ENCODE results near the gene COL4A1.

COL4A1 gene

DNA sequence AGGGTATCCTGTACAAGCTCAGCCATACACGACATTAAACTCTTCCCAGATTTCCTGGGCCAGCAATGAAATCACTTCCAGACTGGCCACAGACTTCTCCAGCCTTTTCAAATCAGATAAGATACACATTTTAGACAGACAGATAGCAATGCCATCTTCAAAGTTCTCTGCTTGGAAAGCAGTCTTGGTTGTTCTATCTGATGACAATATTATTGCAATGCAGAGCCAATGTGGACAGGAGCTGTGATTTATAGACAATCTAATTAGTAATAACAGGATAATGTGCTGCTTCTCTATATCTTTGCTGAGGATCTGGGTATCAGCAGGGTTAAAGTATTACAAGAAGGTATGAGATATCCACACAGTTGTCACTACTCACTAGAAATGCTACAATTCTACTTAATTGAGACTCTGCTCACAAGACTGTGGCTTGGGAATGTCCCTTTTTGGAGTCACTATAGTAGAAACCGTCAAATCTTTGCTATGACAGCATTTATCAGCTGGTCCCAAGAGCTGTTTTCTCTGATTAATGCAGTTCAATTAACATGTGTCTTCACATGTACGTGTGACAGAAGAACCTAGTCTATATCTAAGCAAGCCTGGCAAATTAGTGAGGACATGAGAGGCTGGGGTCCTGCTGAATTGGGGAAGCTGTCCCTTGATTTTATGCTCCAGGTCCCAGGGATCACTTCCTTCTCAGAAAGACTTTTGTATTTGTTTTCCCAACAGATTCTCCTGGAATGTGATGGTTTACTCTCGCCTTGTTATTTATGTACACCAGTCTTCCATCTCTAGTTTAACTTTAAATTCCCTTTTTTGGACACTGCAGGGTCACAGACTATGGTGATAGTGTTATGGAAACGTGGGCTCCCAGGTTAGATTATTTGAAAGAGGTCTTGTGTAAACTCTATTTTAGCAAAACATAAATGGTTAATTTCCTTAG lies 68.8 kb downstream of the COL4A1 start:
- no peak for TF ChIP-seq FOXP2 (optimal IDR thresholded peaks at IDR 0.05; ENCODE audit: borderline replicate concordance, extremely low read depth, extremely low read length, insufficient read depth)
- TF ChIP-seq TAF1 (IDR thresholded peaks at IDR 0.05; ENCODE audit: borderline replicate concordance, insufficient read depth, low read length) = no peak
- TF ChIP-seq POLR2AphosphoS5 (IDR thresholded peaks at IDR 0.05; ENCODE audit: low read depth, low read length) = no peak
- TF ChIP-seq, protein P1, sequence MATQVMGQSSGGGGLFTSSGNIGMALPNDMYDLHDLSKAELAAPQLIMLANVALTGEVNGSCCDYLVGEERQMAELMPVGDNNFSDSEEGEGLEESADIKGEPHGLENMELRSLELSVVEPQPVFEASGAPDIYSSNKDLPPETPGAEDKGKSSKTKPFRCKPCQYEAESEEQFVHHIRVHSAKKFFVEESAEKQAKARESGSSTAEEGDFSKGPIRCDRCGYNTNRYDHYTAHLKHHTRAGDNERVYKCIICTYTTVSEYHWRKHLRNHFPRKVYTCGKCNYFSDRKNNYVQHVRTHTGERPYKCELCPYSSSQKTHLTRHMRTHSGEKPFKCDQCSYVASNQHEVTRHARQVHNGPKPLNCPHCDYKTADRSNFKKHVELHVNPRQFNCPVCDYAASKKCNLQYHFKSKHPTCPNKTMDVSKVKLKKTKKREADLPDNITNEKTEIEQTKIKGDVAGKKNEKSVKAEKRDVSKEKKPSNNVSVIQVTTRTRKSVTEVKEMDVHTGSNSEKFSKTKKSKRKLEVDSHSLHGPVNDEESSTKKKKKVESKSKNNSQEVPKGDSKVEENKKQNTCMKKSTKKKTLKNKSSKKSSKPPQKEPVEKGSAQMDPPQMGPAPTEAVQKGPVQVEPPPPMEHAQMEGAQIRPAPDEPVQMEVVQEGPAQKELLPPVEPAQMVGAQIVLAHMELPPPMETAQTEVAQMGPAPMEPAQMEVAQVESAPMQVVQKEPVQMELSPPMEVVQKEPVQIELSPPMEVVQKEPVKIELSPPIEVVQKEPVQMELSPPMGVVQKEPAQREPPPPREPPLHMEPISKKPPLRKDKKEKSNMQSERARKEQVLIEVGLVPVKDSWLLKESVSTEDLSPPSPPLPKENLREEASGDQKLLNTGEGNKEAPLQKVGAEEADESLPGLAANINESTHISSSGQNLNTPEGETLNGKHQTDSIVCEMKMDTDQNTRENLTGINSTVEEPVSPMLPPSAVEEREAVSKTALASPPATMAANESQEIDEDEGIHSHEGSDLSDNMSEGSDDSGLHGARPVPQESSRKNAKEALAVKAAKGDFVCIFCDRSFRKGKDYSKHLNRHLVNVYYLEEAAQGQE (IDR thresholded peaks at IDR 0.05; ENCODE audit: insufficient read depth in 1 of 2, low read depth in 2 of 2, low read length in 2 of 2) = no peak
- no peak for TF ChIP-seq SIN3A (IDR thresholded peaks at IDR 0.05; ENCODE audit: borderline replicate concordance, insufficient read depth, low read length)

DNA sequence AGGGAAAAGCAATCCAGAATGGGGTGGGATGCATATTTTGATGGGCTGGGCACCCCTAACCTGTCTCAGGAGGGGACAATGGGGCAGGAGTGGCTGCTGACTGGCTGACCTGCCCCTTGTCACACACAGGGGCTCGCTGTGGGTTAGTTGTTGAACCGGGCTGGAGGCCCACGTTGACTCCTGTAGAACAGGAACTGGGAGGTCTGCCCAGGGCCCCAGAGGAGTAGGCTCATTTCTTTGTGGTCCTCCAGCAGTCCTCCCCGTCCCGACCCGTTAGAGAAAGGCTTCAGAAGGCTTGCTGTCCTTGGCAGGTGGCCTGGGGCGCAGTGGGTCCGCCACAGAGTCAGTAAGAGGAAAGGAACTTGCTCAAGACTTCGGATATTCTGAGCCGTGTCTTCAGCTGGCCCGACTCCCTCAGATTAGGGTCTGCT lies 70.1 kb downstream of the COL4A1 start:
- TF ChIP-seq, protein P1 (IDR thresholded peaks at IDR 0.05; ENCODE audit: insufficient read depth in 1 of 2, low read depth in 2 of 2, low read length in 2 of 2) = no peak
- no peak for TF ChIP-seq FOXP2 (optimal IDR thresholded peaks at IDR 0.05; ENCODE audit: borderline replicate concordance, extremely low read depth, extremely low read length, insufficient read depth)
- no peak for TF ChIP-seq TAF1 (IDR thresholded peaks at IDR 0.05; ENCODE audit: borderline replicate concordance, insufficient read depth, low read length)
- TF ChIP-seq POLR2AphosphoS5 (IDR thresholded peaks at IDR 0.05; ENCODE audit: low read depth, low read length) = no peak
- no peak for TF ChIP-seq SIN3A (IDR thresholded peaks at IDR 0.05; ENCODE audit: borderline replicate concordance, insufficient read depth, low read length)

DNA sequence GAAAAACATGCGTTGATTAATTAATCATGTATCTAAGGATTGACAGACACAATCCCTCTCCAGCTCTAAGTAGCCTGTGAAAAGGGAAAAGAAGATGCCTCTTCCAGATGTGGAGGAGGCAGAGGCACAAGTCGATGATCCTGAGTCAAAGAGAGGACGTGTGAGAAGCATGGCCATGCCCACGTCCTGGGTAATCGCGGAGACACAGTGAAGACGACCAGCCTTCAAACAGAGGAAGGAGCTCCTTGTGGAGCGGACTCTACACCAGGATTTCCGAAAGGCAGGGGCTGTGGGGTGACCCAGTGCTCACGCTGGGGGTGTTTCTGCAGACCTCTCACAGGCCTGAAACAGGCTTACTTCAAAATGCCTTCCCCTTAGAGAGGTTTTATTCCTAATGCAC lies 70.5 kb downstream of the COL4A1 start:
- TF ChIP-seq SIN3A (IDR thresholded peaks at IDR 0.05; ENCODE audit: borderline replicate concordance, insufficient read depth, low read length) (no peak), POLR2AphosphoS5 (IDR thresholded peaks at IDR 0.05; ENCODE audit: low read depth, low read length) (no peak), TAF1 (IDR thresholded peaks at IDR 0.05; ENCODE audit: borderline replicate concordance, insufficient read depth, low read length) (no peak), FOXP2 (optimal IDR thresholded peaks at IDR 0.05; ENCODE audit: borderline replicate concordance, extremely low read depth, extremely low read length, insufficient read depth) (no peak)
- TF ChIP-seq, protein P1 (IDR thresholded peaks at IDR 0.05; ENCODE audit: insufficient read depth in 1 of 2, low read depth in 2 of 2, low read length in 2 of 2) = no peak

DNA sequence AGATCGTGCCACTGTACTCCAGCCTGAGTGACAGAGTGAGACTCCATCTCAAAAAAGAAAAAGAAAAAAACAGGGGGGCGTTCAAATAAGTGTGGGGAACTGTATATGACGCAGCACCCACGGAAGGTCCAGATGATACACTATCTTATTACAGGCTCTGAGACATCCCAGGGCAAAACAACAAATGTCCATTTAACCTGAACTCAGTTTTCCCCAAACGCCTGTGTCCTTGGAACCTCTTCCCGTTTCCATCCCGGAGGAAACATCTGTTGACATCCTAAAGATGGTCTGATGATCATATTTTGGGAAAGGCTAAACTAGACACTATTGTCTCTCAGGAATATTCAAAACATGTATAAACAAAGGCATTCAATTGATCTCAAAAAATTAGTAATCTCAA lies 72.4 kb downstream of the COL4A1 start:
- no peak for TF ChIP-seq POLR2AphosphoS5 (IDR thresholded peaks at IDR 0.05; ENCODE audit: low read depth, low read length)
- TF ChIP-seq TAF1 (IDR thresholded peaks at IDR 0.05; ENCODE audit: borderline replicate concordance, insufficient read depth, low read length) = no peak
- TF ChIP-seq, protein P1 (IDR thresholded peaks at IDR 0.05; ENCODE audit: insufficient read depth in 1 of 2, low read depth in 2 of 2, low read length in 2 of 2) = no peak
- no peak for TF ChIP-seq SIN3A (IDR thresholded peaks at IDR 0.05; ENCODE audit: borderline replicate concordance, insufficient read depth, low read length)
- TF ChIP-seq FOXP2 (optimal IDR thresholded peaks at IDR 0.05; ENCODE audit: borderline replicate concordance, extremely low read depth, extremely low read length, insufficient read depth) = no peak
